Mucosa of rectum (tissue), 2 donors: ENCODE results near the gene CYB5A.

Source experiments
- H3K27ac ChIP-seq, 2 donors: one replicate each; pipeline ENCODE4 v1.7.0; 2013; ENCODE audit warnings: inconsistent platforms in 2 of 2, low read depth in 2 of 2, low read length in 2 of 2
- H3K27me3 ChIP-seq, 2 donors: one replicate each; pipeline ENCODE4 v1.7.0; 2013; ENCODE audit warnings: low read length in 2 of 2; ENCODE audit not compliant: control insufficient read depth in 2 of 2, insufficient read depth in 2 of 2
- H3K36me3 ChIP-seq, 2 donors: one replicate each; pipeline ENCODE4 v1.7.0; 2013; ENCODE audit warnings: low read length in 2 of 2; ENCODE audit not compliant: control insufficient read depth in 2 of 2, insufficient read depth in 2 of 2
- H3K4me1 ChIP-seq, 2 donors: one replicate each; pipeline ENCODE4 v1.7.0; 2013; ENCODE audit warnings: low read length in 2 of 2, mild to moderate bottlenecking in 1 of 2; ENCODE audit not compliant: control insufficient read depth in 2 of 2, insufficient read depth in 2 of 2
- H3K4me3 ChIP-seq, 2 donors: one replicate each; pipeline ENCODE4 v1.7.0; 2013; ENCODE audit warnings: low read length in 2 of 2
- H3K9ac ChIP-seq, 2 donors: one replicate each; pipeline ENCODE4 v1.7.0; 2013; ENCODE audit warnings: low read length in 2 of 2, low read depth in 1 of 2, mild to moderate bottlenecking in 1 of 2
- H3K9me3 ChIP-seq, 2 donors: one replicate each; pipeline ENCODE4 v1.7.0; 2013; ENCODE audit warnings: low read length in 2 of 2; ENCODE audit not compliant: control insufficient read depth in 2 of 2
- donor health status: healthy.
- donor health status: Normal muscosa, but diverticular disease.

The CYB5A gene

DNA sequence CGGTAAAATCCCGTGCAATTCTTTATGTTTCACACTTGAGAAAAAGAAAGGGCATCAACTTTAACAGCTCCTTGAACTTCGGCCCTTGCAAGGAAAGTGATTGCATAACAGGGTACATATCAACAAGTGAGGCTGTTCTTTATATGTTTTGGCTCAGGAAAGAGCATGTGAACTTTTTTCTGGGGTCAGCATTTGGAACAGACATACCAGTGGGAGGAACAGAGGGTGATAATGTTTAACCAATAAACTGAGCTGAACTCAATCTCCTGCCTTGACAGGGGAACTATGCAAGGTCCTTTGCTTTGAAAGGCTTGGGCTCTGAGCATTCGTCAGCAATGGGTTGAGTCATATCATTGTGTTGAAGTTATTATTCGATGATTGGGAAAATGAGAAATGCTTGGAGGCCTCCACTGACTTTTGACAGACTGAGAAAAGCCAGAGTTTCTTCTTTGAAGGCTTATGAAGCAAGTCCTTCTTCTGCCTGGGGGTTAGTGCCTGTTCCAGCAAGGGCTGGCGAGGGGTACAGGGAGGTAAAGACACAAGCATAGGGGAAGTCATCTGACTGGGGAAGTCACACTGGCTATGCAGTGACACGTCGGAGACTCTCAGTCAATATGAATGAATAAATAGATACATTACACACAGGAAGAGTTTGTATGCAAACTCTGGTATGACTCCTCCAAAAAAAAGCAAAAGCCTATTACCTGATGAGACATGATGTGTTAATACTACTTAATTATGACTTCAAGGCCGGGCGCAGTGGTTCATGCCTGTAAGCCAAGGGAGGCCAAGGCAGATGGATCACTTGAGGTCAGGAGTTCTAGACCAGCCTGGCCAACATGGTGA, 57.2 kb downstream of the CYB5A start:
- Histone ChIP-seq H3K27ac (peak overlapping the region; percentile 72 to 77), H3K4me1 (peaks cover 9 to 19% of the 10 kb centered on the region in 2 donors), H3K9ac (peak overlapping the region in 1 of 2 donors; percentile 40), H3K27me3 (no peaks in the 10 kb centered on the region), H3K4me3 (peak overlapping the region in 1 of 2 donors; percentile 2), H3K36me3 (no peaks in the 10 kb centered on the region), H3K9me3 (no peaks in the 10 kb centered on the region)

DNA sequence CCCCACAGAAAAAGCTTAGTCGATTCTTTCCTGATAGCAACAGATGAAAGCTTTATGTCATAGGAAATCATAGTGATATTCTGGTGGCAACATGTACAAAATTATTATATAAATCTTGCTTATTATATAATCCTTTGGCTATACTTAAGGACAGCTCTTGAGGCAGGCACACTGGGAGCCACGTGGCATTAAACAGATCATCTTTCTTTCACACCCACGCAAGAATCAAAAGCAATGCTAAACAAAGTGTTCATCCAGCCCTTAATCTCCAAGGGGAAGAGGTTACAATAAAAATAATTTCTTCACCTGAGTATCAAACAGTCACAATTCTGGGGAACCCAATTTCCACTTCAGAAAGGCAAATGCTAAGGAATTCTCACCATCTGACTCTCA, 57.8 kb downstream of the CYB5A start:
- Histone ChIP-seq H3K4me3 (no peak overlapping the region), H3K27ac (peak overlapping the region; percentile 49 to 77), H3K9me3 (no peaks in the 10 kb centered on the region), H3K36me3 (no peaks in the 10 kb centered on the region), H3K27me3 (no peaks in the 10 kb centered on the region), H3K9ac (no peak overlapping the region), H3K4me1 (peaks cover 9 to 19% of the 10 kb centered on the region in 2 donors)

DNA sequence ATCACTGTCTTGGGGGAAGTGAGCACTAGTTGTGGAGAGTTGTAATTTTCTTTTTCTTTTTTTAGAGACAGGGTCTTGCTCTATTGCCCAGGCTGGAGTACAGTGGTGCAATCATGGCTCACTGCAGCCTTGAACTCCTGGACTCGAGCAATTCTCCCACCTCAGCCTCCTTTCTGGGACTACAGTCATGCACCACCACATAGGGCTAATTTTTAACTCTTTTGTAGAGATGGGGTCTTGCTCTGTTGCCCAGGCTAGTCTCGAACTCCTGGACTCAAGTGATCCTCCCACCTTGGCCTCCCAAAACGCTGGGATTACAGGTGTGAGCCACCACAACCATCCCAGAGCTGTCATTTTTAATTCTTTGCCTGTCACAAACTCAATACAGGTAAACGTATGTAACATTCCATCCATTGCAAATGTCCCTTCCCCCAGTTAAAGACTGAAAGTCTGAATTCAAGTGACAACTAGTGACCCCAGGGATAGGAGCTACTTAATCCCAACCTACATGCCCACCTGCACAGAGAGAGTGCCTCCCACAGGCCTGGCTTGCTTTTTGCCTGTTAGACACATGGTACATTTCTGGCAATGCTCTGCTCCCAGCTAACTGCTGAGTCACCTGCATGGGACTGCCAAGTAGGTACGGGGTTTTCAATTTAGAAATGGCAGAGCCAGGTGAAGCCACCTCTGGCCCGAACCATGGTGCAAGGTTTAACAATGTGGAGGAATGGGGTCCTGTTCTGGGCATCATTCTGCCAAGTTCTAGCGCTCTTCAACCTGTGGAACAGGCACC, 60.6 kb downstream of the CYB5A start:
- Histone ChIP-seq H3K27me3 (no peaks in the 10 kb centered on the region), H3K4me1 (peaks cover 9 to 19% of the 10 kb centered on the region in 2 donors), H3K9me3 (no peaks in the 10 kb centered on the region), H3K36me3 (no peaks in the 10 kb centered on the region), H3K4me3 (no peak overlapping the region), H3K9ac (no peak overlapping the region), H3K27ac (no peak overlapping the region)

- Histone ChIP-seq H3K9me3 (no peaks in the 10 kb centered on the region), H3K9ac (no peak overlapping the region), H3K4me1 (peaks cover 7 to 17% of the 10 kb centered on the region in 2 donors), H3K36me3 (no peaks in the 10 kb centered on the region), H3K27ac (no peak overlapping the region), H3K27me3 (no peaks in the 10 kb centered on the region), H3K4me3 (no peak overlapping the region)
Measured at GRCh38 chr18:74229891-74230290, 61.9 kb downstream of the CYB5A start.

- peaks cover 5 to 8% of the 10 kb centered on the region in 2 donors for H3K4me1 ChIP-seq
Measured at GRCh38 chr18:74229005-74229404, 62.8 kb downstream of the CYB5A start.

GRCh38 chr18:74228312-74228711, 63.5 kb downstream of the CYB5A start:
- no peak overlapping the region for H3K27ac ChIP-seq
- H3K4me3 ChIP-seq: no peak overlapping the region
- no peak overlapping the region for H3K9ac ChIP-seq
- H3K9me3 ChIP-seq: no peaks in the 10 kb centered on the region
- H3K27me3 ChIP-seq: no peaks in the 10 kb centered on the region
- H3K4me1 ChIP-seq: peaks cover under 1% of the 10 kb centered on the region in 2 donors
- no peaks in the 10 kb centered on the region for H3K36me3 ChIP-seq

More at GRCh38 chr18:74229005-74229404, 62.8 kb downstream of the CYB5A start:
- H3K36me3 ChIP-seq: no peaks in the 10 kb centered on the region
- H3K9me3 ChIP-seq: no peaks in the 10 kb centered on the region
- H3K27me3 ChIP-seq: no peaks in the 10 kb centered on the region
- H3K9ac ChIP-seq: no peak overlapping the region
- H3K27ac ChIP-seq: no peak overlapping the region
- H3K4me3 ChIP-seq: no peak overlapping the region

DNA sequence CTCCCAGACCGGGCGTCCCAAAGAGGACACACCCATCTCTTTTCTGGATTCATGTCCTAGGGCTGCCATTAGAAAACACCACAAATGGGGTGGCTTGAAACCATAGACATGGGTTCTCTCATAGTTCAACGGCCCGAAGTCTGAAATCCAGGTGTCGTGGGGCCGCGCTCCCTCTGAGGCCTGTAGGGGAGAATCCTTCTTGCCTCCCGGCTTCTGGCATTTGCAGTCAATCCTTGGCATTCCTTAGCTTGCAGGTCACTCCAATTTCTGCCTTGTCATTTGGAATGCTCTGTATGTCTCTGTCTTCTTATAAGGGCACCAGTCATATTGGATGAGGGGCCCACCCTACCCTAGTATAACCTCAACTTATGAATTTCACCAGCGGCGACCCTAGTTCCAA, 65.1 kb downstream of the CYB5A start:
- no peaks in the 10 kb centered on the region for H3K4me1 ChIP-seq
- H3K27ac ChIP-seq: no peak overlapping the region
- H3K9ac ChIP-seq: no peak overlapping the region
- H3K9me3 ChIP-seq: no peaks in the 10 kb centered on the region
- no peaks in the 10 kb centered on the region for H3K36me3 ChIP-seq
- H3K27me3 ChIP-seq: no peaks in the 10 kb centered on the region
- no peak overlapping the region for H3K4me3 ChIP-seq

DNA sequence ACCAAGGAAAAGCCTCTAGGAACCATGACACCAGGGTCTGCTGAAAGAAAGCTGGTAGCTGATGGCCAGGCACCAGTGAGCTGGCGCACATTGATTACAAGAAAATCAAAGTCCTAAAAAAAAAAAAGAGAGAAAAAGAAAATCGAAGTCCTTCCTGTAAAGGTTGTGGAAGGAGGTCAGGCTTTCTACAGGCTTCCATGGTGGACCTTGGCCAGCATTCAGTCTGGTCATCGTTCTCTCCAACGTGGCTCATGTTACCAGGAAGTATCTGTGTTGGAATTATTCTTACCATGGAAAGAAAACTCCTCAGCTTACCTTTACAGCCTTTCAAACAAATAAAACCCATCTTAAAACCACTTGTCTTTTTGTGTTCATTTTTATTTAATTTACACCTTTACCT, 65.6 kb downstream of the CYB5A start:
- no peaks in the 10 kb centered on the region for H3K36me3 ChIP-seq
- H3K9ac ChIP-seq: no peak overlapping the region
- no peak overlapping the region for H3K27ac ChIP-seq
- no peaks in the 10 kb centered on the region for H3K9me3 ChIP-seq
- H3K27me3 ChIP-seq: no peaks in the 10 kb centered on the region
- H3K4me1 ChIP-seq: no peaks in the 10 kb centered on the region
- H3K4me3 ChIP-seq: no peak overlapping the region

- no peaks in the 10 kb centered on the region for H3K9me3 ChIP-seq
- no peaks in the 10 kb centered on the region for H3K36me3 ChIP-seq
- H3K9ac ChIP-seq: no peak overlapping the region
- H3K27ac ChIP-seq: no peak overlapping the region
- H3K4me1 ChIP-seq: no peaks in the 10 kb centered on the region
- no peaks in the 10 kb centered on the region for H3K27me3 ChIP-seq
- no peak overlapping the region for H3K4me3 ChIP-seq
Measured at GRCh38 chr18:74225193-74225840, 66.4 kb downstream of the CYB5A start.
